ENCODE measurements around the gene SMIM43.
A peak's percentile ranks its signal among the peaks of the same experiment; 100 is the strongest.

The SMIM43 gene

DNA sequence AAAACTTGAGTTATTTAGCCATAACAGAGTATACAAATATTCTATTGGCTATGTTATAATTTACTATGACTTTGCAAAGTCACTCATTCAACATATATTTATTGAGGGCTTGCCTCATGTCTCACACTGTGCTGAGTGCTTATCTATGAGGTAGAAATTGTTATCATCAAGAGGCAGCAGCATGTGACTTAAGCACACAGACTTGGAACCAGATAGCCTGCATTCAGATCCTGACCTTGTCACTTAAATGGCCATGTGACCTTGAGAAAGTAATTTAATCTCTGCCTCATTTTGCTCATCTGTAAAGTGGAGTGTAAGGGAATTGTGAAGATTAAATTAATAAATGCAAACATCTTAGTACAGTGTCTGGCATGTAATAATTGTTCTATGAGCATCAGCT, 26.0 kb upstream of the SMIM43 start:
- peak; percentile 1; the same call in 1 of the 3 replicates for ATAC-seq

GRCh38 chr4:121789960-121790829, 25.2 kb upstream of the SMIM43 start:
- no peak for TF ChIP-seq SNAI2 (CRISPR knock-in tag; IDR thresholded peaks at IDR 0.05)
- TF ChIP-seq, protein P1, sequence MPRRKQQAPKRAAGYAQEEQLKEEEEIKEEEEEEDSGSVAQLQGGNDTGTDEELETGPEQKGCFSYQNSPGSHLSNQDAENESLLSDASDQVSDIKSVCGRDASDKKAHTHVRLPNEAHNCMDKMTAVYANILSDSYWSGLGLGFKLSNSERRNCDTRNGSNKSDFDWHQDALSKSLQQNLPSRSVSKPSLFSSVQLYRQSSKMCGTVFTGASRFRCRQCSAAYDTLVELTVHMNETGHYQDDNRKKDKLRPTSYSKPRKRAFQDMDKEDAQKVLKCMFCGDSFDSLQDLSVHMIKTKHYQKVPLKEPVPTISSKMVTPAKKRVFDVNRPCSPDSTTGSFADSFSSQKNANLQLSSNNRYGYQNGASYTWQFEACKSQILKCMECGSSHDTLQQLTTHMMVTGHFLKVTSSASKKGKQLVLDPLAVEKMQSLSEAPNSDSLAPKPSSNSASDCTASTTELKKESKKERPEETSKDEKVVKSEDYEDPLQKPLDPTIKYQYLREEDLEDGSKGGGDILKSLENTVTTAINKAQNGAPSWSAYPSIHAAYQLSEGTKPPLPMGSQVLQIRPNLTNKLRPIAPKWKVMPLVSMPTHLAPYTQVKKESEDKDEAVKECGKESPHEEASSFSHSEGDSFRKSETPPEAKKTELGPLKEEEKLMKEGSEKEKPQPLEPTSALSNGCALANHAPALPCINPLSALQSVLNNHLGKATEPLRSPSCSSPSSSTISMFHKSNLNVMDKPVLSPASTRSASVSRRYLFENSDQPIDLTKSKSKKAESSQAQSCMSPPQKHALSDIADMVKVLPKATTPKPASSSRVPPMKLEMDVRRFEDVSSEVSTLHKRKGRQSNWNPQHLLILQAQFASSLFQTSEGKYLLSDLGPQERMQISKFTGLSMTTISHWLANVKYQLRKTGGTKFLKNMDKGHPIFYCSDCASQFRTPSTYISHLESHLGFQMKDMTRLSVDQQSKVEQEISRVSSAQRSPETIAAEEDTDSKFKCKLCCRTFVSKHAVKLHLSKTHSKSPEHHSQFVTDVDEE (CRISPR knock-in tag; IDR thresholded peaks at IDR 0.05): no peak
- TF ChIP-seq ZNF8 (CRISPR knock-in tag; IDR thresholded peaks at IDR 0.05): no peak
- TF ChIP-seq POU6F1 (CRISPR knock-in tag; IDR thresholded peaks at IDR 0.05; ENCODE audit: borderline replicate concordance, low read depth): 0 out of 2 replicates have a peak, but pooled peaks have one; percentile 22
- TF ChIP-seq ARNTL (CRISPR knock-in tag; IDR thresholded peaks at IDR 0.05; ENCODE audit: borderline replicate concordance, low read depth): no peak
- peak; percentile 77; the same call in 1 of the 2 replicates for TF ChIP-seq ZC3H10 (CRISPR knock-in tag; IDR thresholded peaks at IDR 0.05)
- TF ChIP-seq ESRRG (CRISPR knock-in tag; IDR thresholded peaks at IDR 0.05): no peak
- TF ChIP-seq TOX (CRISPR knock-in tag; IDR thresholded peaks at IDR 0.05; ENCODE audit: borderline replicate concordance): peak; percentile 64; the same call in 1 of the 2 replicates
- no peak for TF ChIP-seq CSRNP3 (CRISPR knock-in tag; IDR thresholded peaks at IDR 0.05)
- no peak for TF ChIP-seq BACH2 (CRISPR knock-in tag; IDR thresholded peaks at IDR 0.05; ENCODE audit: borderline replicate concordance)
- TF ChIP-seq TCF4 (CRISPR knock-in tag; IDR thresholded peaks at IDR 0.05; ENCODE audit: borderline replicate concordance): no peak
- no peak for TF ChIP-seq ZNF70 (CRISPR knock-in tag; IDR thresholded peaks at IDR 0.05)
- TF ChIP-seq ISL1 (CRISPR knock-in tag; IDR thresholded peaks at IDR 0.05): peak; percentile 75
- TF ChIP-seq PPARA (CRISPR knock-in tag; IDR thresholded peaks at IDR 0.05; ENCODE audit: borderline replicate concordance): no peak
- TF ChIP-seq, protein P2, sequence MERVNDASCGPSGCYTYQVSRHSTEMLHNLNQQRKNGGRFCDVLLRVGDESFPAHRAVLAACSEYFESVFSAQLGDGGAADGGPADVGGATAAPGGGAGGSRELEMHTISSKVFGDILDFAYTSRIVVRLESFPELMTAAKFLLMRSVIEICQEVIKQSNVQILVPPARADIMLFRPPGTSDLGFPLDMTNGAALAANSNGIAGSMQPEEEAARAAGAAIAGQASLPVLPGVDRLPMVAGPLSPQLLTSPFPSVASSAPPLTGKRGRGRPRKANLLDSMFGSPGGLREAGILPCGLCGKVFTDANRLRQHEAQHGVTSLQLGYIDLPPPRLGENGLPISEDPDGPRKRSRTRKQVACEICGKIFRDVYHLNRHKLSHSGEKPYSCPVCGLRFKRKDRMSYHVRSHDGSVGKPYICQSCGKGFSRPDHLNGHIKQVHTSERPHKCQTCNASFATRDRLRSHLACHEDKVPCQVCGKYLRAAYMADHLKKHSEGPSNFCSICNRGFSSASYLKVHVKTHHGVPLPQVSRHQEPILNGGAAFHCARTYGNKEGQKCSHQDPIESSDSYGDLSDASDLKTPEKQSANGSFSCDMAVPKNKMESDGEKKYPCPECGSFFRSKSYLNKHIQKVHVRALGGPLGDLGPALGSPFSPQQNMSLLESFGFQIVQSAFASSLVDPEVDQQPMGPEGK (CRISPR knock-in tag; IDR thresholded peaks at IDR 0.05; ENCODE audit: borderline replicate concordance): no peak
- ATAC-seq: peak; percentile 52

More for the DNA sequence above, 26.0 kb upstream of the SMIM43 start:
- TF ChIP-seq TCF4 (CRISPR knock-in tag; IDR thresholded peaks at IDR 0.05; ENCODE audit: borderline replicate concordance) (no peak), CSRNP3 (CRISPR knock-in tag; IDR thresholded peaks at IDR 0.05) (no peak), ZFP30 (CRISPR knock-in tag; IDR thresholded peaks at IDR 0.05) (no peak), GLIS3 (CRISPR knock-in tag; IDR thresholded peaks at IDR 0.05) (no peak), ZNF565 (CRISPR knock-in tag; conservative IDR thresholded peaks at IDR 0.05; ENCODE audit: low read depth) (no peak), ZC3H10 (CRISPR knock-in tag; IDR thresholded peaks at IDR 0.05) (no peak), POU6F1 (CRISPR knock-in tag; IDR thresholded peaks at IDR 0.05; ENCODE audit: borderline replicate concordance, low read depth) (no peak), BACH2 (CRISPR knock-in tag; IDR thresholded peaks at IDR 0.05; ENCODE audit: borderline replicate concordance) (no peak), ZNF8 (CRISPR knock-in tag; IDR thresholded peaks at IDR 0.05) (no peak), RARB (CRISPR knock-in tag; IDR thresholded peaks at IDR 0.05) (no peak), TOX (CRISPR knock-in tag; IDR thresholded peaks at IDR 0.05; ENCODE audit: borderline replicate concordance) (no peak), SNAI2 (CRISPR knock-in tag; IDR thresholded peaks at IDR 0.05) (no peak)
- TF ChIP-seq, protein P2 (CRISPR knock-in tag; IDR thresholded peaks at IDR 0.05; ENCODE audit: borderline replicate concordance): no peak

Measured in SK-N-SH treated with all-trans-retinoic acid at 6 μM for 48 hours (cell line).